Measurements from ENCODE around the gene ITGA5.
A peak's percentile ranks its signal among the peaks of the same experiment; 100 is the strongest.

ITGA5 gene

DNA sequence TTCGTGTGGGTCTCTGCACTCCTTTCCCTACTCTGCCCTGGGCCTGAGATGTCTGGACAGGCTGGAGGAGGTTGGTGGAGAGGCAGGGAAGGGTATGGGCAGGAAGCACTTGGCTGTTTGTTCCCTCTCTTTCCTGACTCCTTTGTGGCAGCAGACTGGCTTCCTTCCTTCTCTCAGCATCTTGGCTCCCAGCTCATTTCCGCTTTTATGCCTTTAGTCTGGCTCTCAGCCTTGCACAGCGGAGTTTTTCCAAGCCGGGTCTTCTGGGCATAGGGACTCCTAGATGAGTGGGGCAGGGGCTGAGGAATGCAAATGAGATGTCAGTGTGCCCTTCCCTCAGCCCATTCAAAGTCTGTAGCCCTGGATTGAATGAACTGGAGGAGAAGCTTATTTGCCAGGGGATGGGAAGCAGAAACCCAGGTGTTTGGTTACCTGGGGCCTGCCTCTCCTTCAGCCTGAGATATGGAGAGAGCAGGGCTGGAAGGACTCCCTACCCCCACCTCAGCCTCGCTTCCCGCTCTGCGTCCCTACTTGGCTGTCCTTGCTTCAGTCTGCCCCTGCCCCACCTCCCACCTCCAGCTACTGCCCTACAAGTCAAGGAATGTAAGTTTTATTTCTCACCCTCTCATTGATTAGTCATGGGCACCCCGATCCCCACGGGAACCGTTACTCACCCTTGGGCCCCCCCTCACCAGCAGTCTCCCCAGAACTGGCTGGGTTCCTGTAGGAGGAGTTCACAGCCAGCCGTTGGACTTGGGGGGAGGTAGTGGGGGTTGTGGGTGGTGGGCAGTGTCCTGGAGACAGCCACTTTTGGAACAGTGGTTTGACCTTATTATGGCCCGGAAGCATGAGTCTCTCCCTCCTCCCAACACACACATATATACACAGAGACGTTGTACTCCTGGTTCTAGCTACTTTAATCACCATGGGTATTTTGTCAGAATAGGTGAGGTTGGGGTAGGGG lies 9.3 kb upstream of the ITGA5 start:
- H3K4me3 ChIP-seq (ENCODE audit: low read depth, low read length), result no peak overlapping the region
- H2AFZ ChIP-seq, result no peak overlapping the region
- no peaks in the 10 kb centered on the region for H3K36me3 ChIP-seq (ENCODE audit: control insufficient read depth, insufficient read depth, low read length)
- peaks cover 3% of the 10 kb centered on the region for H3K4me1 ChIP-seq
- no peaks in the 10 kb centered on the region for H3K9me3 ChIP-seq (ENCODE audit: control insufficient read depth, low read length)
- H3K9ac ChIP-seq, result no peak overlapping the region
- TF ChIP-seq, protein P1, sequence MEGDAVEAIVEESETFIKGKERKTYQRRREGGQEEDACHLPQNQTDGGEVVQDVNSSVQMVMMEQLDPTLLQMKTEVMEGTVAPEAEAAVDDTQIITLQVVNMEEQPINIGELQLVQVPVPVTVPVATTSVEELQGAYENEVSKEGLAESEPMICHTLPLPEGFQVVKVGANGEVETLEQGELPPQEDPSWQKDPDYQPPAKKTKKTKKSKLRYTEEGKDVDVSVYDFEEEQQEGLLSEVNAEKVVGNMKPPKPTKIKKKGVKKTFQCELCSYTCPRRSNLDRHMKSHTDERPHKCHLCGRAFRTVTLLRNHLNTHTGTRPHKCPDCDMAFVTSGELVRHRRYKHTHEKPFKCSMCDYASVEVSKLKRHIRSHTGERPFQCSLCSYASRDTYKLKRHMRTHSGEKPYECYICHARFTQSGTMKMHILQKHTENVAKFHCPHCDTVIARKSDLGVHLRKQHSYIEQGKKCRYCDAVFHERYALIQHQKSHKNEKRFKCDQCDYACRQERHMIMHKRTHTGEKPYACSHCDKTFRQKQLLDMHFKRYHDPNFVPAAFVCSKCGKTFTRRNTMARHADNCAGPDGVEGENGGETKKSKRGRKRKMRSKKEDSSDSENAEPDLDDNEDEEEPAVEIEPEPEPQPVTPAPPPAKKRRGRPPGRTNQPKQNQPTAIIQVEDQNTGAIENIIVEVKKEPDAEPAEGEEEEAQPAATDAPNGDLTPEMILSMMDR (IDR thresholded peaks at IDR 0.05), result no peak
- H3K27me3 ChIP-seq (ENCODE audit: control insufficient read depth, insufficient read depth, low read length), result no peaks in the 10 kb centered on the region
- H3K79me2 ChIP-seq, result no peaks in the 10 kb centered on the region
- H3K4me2 ChIP-seq (ENCODE audit: low read length), result no peak overlapping the region
- H3K27ac ChIP-seq, result peak overlapping the region; percentile 54

DNA sequence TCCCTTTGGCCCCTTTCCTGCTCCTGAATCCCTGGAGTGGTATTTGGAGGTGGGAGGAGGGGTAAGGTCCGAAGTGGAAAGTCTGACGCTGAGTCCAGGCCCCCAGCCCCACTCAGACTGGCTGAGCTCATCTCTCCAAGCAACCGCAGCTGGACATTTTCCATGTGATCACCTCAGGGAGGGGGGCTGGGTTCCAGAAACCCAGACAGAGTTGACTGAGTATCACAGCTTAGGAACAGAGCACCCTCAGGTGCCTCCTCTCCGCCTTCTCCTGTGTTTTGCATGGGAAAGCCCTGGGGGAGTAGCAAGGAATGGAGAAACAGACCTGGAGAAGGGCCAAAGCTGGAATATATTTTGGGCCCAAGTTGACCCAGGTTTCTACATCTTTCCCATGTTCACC lies 8.0 kb upstream of the ITGA5 start:
- Histone ChIP-seq H3K4me1 (peaks cover 3% of the 10 kb centered on the region), H3K27me3 (ENCODE audit: control insufficient read depth, insufficient read depth, low read length) (no peaks in the 10 kb centered on the region), H3K4me3 (ENCODE audit: low read depth, low read length) (no peak overlapping the region), H3K36me3 (ENCODE audit: control insufficient read depth, insufficient read depth, low read length) (no peaks in the 10 kb centered on the region), H3K27ac (no peak overlapping the region), H3K4me2 (ENCODE audit: low read length) (no peak overlapping the region), H3K9me3 (ENCODE audit: control insufficient read depth, low read length) (no peaks in the 10 kb centered on the region), H2AFZ (no peak overlapping the region), H3K9ac (no peak overlapping the region), H3K79me2 (no peaks in the 10 kb centered on the region)
- TF ChIP-seq, protein P1 (IDR thresholded peaks at IDR 0.05), result no peak

DNA sequence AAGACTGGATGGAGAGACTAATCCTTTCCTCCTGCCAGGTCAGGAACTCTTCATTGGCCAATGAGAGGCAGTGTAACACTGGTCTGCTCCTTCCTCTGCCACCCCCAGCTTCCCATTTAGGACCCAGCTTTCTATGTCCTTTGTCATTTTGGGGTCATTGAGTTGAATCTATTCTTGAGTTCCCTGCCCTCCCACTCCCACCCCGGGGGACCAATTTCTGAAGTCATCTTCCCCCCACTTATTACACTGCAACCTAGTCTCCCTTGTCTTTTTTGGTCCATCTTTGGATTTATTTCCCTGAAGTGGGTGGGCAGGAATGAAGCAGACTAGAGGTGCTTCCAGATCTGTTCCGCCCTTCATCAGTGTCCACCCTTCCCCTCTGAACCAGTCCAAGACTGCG lies 7.6 kb upstream of the ITGA5 start:
- no peaks in the 10 kb centered on the region for H3K36me3 ChIP-seq (ENCODE audit: control insufficient read depth, insufficient read depth, low read length)
- no peak overlapping the region for H3K27ac ChIP-seq
- no peak overlapping the region for H3K9ac ChIP-seq
- TF ChIP-seq, protein P1 (IDR thresholded peaks at IDR 0.05), result no peak
- H3K9me3 ChIP-seq (ENCODE audit: control insufficient read depth, low read length), result no peaks in the 10 kb centered on the region
- no peak overlapping the region for H3K4me3 ChIP-seq (ENCODE audit: low read depth, low read length)
- no peak overlapping the region for H2AFZ ChIP-seq
- H3K4me2 ChIP-seq (ENCODE audit: low read length), result no peak overlapping the region
- H3K27me3 ChIP-seq (ENCODE audit: control insufficient read depth, insufficient read depth, low read length), result no peaks in the 10 kb centered on the region
- no peaks in the 10 kb centered on the region for H3K79me2 ChIP-seq
- peaks cover 3% of the 10 kb centered on the region for H3K4me1 ChIP-seq

DNA sequence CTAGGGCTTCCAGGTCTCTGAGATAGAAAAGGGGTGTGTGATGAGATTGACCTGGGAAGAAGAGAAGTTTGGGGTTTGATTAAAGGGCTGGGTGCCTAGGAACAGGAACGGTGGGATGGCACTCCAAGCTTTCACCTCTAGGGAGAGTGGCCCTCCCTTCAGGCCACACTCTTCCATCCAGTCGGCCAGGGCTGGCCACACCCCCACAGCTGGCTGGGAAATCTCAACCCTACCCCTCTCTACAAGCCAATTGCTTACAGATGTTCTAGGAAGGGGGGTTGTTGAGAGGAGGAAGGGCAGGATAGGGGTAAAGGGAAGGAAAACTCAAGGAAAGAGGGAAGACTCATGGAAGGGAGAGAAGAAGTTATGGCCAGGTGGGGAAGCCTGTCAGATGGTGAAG lies 6.6 kb upstream of the ITGA5 start:
- H3K27ac ChIP-seq, result no peak overlapping the region

More for the DNA sequence above, 6.6 kb upstream of the ITGA5 start:
- Histone ChIP-seq H3K79me2 (no peaks in the 10 kb centered on the region), H3K9ac (no peak overlapping the region), H2AFZ (no peak overlapping the region), H3K4me3 (ENCODE audit: low read depth, low read length) (no peak overlapping the region), H3K36me3 (ENCODE audit: control insufficient read depth, insufficient read depth, low read length) (no peaks in the 10 kb centered on the region), H3K4me1 (no peaks in the 10 kb centered on the region), H3K9me3 (ENCODE audit: control insufficient read depth, low read length) (no peaks in the 10 kb centered on the region), H3K27me3 (ENCODE audit: control insufficient read depth, insufficient read depth, low read length) (no peaks in the 10 kb centered on the region), H3K4me2 (ENCODE audit: low read length) (no peak overlapping the region)
- TF ChIP-seq, protein P1 (IDR thresholded peaks at IDR 0.05), result no peak

All from parathyroid adenoma (tissue), 2 donors.